K562 (cell line): ENCODE data around the gene AHCY. TPM values are rescaled to one million over a fixed set of nuclear protein-coding genes. Genes with fewer than 3 reads are reported as not detected.

Source experiments
- CBFA2T2 ChIP-seq: fragments of 450-650 bp; conservative IDR thresholded peaks from 2 replicates; pipeline ENCODE4 v1.6.1; 2017; ENCODE audit warnings: mild to moderate bottlenecking
- JUN ChIP-seq, 2 experiments: sonication (generic) in 1 of 2; formaldehyde crosslinking in 1 of 2; IDR thresholded peaks; 2 replicates each; pipeline versions ENCODE4 v1.6.1 to v1.8.0; 2012 to 2022; ENCODE audit warnings: borderline replicate concordance in 2 of 2, mild to moderate bottlenecking in 2 of 2, improper control_type of control experiment in 1 of 2, low read depth in 1 of 2, low read length in 1 of 2, missing genetic modification reagents in 1 of 2
- KLF10 ChIP-seq: fragments of 250-450 bp; sonication (Bioruptor Pico); IDR thresholded peaks from 2 replicates; pipeline ENCODE4 v1.6.1; 2021; ENCODE audit warnings: matching md5 sums
- MXI1 ChIP-seq: IDR thresholded peaks from 2 replicates; pipeline ENCODE4 v1.6.1; 2011; ENCODE audit warnings: low read depth, mild to moderate bottlenecking, improper control_type of control experiment, low read length
- POLR2B ChIP-seq: fragments of 450-650 bp; IDR thresholded peaks from 2 replicates; pipeline ENCODE4 v1.6.1; 2018; ENCODE audit warnings: low read depth; ENCODE audit not compliant: partially characterized antibody
- POLR2H ChIP-seq: IDR thresholded peaks from 2 replicates; pipeline ENCODE4 v1.6.1; 2016; ENCODE audit warnings: missing genetic modification characterization, low read depth, mild to moderate bottlenecking, control low read depth, missing compliant biosample characterization, moderate library complexity
- RNF219 ChIP-seq: fragments of 250-450 bp; sonication (Bioruptor Pico); IDR thresholded peaks from 2 replicates; pipeline ENCODE4 v1.5.0; 2022; ENCODE audit warnings: mild to moderate bottlenecking
- YY1 ChIP-seq, 3 experiments: IDR thresholded peaks; 2 replicates each; pipeline ENCODE4 v1.6.1; 2011; ENCODE audit warnings: low read length in 2 of 3, mild to moderate bottlenecking in 2 of 3, moderate library complexity in 2 of 3, borderline replicate concordance in 1 of 3, control low read depth in 1 of 3, low read depth in 1 of 3; ENCODE audit not compliant: insufficient read depth in 3 of 3, insufficient replicate concordance in 2 of 3, control insufficient read depth in 1 of 3, insufficient read length in 1 of 3; ENCODE audit errors: extremely low read depth in 1 of 3
- ZBTB1 ChIP-seq: sonication (generic); formaldehyde crosslinking; IDR thresholded peaks from 2 replicates; pipeline ENCODE4 v1.8.1; 2023; ENCODE audit warnings: missing genetic modification reagents, low read depth, mild to moderate bottlenecking, borderline replicate concordance
- ZBTB17 ChIP-seq: fragments of 450-650 bp; formaldehyde crosslinking; IDR thresholded peaks from 2 replicates; pipeline ENCODE4 v1.4.0; 2020; ENCODE audit warnings: mild to moderate bottlenecking
- ZBTB34 ChIP-seq: fragments of 250-450 bp; sonication (Bioruptor Pico); IDR thresholded peaks from 2 replicates; pipeline ENCODE4 v1.8.0; 2021; ENCODE audit warnings: mild to moderate bottlenecking, moderate library complexity
- ZNF280B ChIP-seq: fragments of 250-450 bp; sonication (Bioruptor Pico); IDR thresholded peaks from 2 replicates; pipeline ENCODE4 v1.5.1; 2021; ENCODE audit warnings: mild to moderate bottlenecking
- ZNF3 ChIP-seq: fragments of 250-450 bp; sonication (Bioruptor Pico); IDR thresholded peaks from 2 replicates; pipeline ENCODE4 v1.5.0; 2021; ENCODE audit warnings: mild to moderate bottlenecking, moderate library complexity
- ZNF584 ChIP-seq: fragments of 200-800 bp; sonication (Bioruptor generic); IDR thresholded peaks from 2 replicates; pipeline ENCODE4 v1.6.1; 2016; ENCODE audit warnings: low read depth, mild to moderate bottlenecking, missing genetic modification characterization, missing compliant biosample characterization
- ZNF592 ChIP-seq: fragments of 450-650 bp; IDR thresholded peaks from 2 replicates; pipeline ENCODE4 v1.6.1; 2017; ENCODE audit warnings: antibody characterized with exemption, mild to moderate bottlenecking
- polyA plus RNA-seq, 8 experiments: library from polyadenylated mRNA; depleted of rRNA in 4 of 8; stranded (reverse) in 5 of 8; unstranded in 3 of 8; fragments of >200 nt; fragmentation: Nextera tagmentation in 2 of 8; fragmentation: Illumina TruSeq in 1 of 8; extraction: Ambion mirVana in 2 of 8; extraction: Trizol in 1 of 8; gene quantifications; 2 replicates each; pipeline versions ENCODE4 v1.2.1 to v1.2.3, GENCODE V29; 2011 to 2014; ENCODE audit warnings: inconsistent platforms in 1 of 8, missing spikeins in 1 of 8
- total RNA-seq, 7 experiments: library from RNA; depleted of rRNA in 6 of 7; stranded (reverse); fragments of >200 nt in 6 of 7; fragmentation: Illumina TruSeq in 2 of 7; extraction: Trizol in 2 of 7; gene quantifications; 2 replicates each; pipeline versions ENCODE4 v1.2.1 to v1.2.3, GENCODE V29; 2011 to 2021; ENCODE audit warnings: low replicate concordance in 1 of 7

AHCY gene
- total and polyA plus RNA-seq, 9 of the 15 experiments (the other 6 are each of a cell fraction or from before 2014, with no cell fraction given): 82.5 to 269 (median 190) TPM

DNA sequence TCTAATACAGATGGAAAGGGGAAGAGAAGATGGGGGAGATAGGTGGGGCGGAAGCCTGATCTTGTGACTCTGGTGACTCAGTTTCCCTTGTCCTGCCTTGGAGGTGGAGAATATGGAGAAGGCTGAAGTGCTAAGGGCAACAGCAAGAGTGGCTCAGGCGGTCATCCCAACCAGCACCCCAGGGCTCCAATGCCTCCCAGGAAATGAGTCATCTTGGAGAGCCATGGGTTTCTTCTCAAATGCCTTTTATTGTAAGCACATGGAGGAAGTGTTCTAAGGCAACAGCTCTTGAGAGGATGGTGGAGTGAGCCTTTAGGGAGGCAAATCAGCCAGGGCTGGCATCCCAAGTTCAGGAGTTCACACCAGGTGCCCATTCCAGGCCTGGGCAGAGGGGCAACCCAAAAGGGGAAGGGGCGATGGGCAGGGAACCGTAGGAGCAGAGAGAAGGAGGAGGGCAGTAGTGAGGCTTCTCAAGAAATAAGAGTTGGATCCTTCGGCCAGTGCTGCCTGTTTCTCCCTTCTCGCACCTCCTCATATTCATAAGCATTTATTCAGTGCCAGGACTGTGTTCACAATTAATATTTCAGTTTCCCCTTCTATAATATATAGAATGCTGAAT, 13.2 kb upstream of the AHCY start (continued):
- no peak for TF ChIP-seq RNF219 (CRISPR knock-in tag)
- no peak for TF ChIP-seq POLR2B
- no peak for TF ChIP-seq POLR2H (tag)
- peak; percentile 60; the same call in 1 of the 2 replicates for TF ChIP-seq JUN (IDR thresholded peaks at IDR 0.05; ENCODE audit: borderline replicate concordance, low read depth, low read length)
- no peak for TF ChIP-seq JUN (CRISPR knock-in tag; IDR thresholded peaks at IDR 0.05; ENCODE audit: borderline replicate concordance)
- peak in 1 of 3 experiments; percentile 31 for TF ChIP-seq YY1 (IDR thresholded peaks at IDR 0.05; ENCODE audit: borderline replicate concordance in 1 of 3, control insufficient read depth in 1 of 3, extremely low read depth in 1 of 3, insufficient read depth in 3 of 3, insufficient read length in 1 of 3, insufficient replicate concordance in 2 of 3, low read depth in 1 of 3, low read length in 2 of 3)
- no peak for TF ChIP-seq KLF10 (CRISPR knock-in tag)
- no peak for TF ChIP-seq ZBTB1 (CRISPR knock-in tag)
- TF ChIP-seq ZNF584 (CRISPR knock-in tag): peak; percentile 71; the same call in 1 of the 2 replicates
- TF ChIP-seq ZBTB17 (CRISPR knock-in tag): no peak
- TF ChIP-seq ZNF3 (CRISPR knock-in tag): no peak
- TF ChIP-seq ZNF280B (CRISPR knock-in tag): no peak
- no peak for TF ChIP-seq MXI1
- TF ChIP-seq ZBTB34 (CRISPR knock-in tag): no peak
- TF ChIP-seq ZNF592: peak; percentile 66; the same call in 1 of the 2 replicates
- TF ChIP-seq CBFA2T2: no peak
